Trophoblast cell (in vitro differentiated cells and primary cell): ENCODE data around the gene MVB12A.

Experiments used
- DNase-seq, 2 donors: peaks; one replicate each; pipeline ENCODE4 v3.0.0-alpha.2; 2016
- H2AFZ ChIP-seq: 2 replicates; pipeline ENCODE4 v1.6.1; 2013; ENCODE audit warnings: low read length, moderate library complexity, mild to moderate bottlenecking; ENCODE audit not compliant: insufficient read depth, poor library complexity
- H2AK5ac ChIP-seq: 2 replicates; pipeline ENCODE4 v1.6.1; 2013; ENCODE audit warnings: mild to moderate bottlenecking, low read length
- H2BK120ac ChIP-seq: 2 replicates; pipeline ENCODE4 v1.6.1; 2013; ENCODE audit warnings: low read length, mild to moderate bottlenecking, moderate library complexity; ENCODE audit not compliant: insufficient read depth, poor library complexity
- H2BK12ac ChIP-seq: 2 replicates; pipeline ENCODE4 v1.6.1; 2013; ENCODE audit warnings: mild to moderate bottlenecking, low read length, moderate library complexity
- H2BK5ac ChIP-seq: 2 replicates; pipeline ENCODE4 v1.6.1; 2013; ENCODE audit warnings: low read length, low read depth, moderate library complexity, mild to moderate bottlenecking; ENCODE audit not compliant: poor library complexity
- H3K14ac ChIP-seq: 2 replicates; pipeline ENCODE4 v1.6.1; 2013; ENCODE audit warnings: mild to moderate bottlenecking, low read length
- H3K18ac ChIP-seq: 2 replicates; pipeline ENCODE4 v1.6.1; 2013; ENCODE audit warnings: mild to moderate bottlenecking, low read length
- H3K23ac ChIP-seq: 2 replicates; pipeline ENCODE4 v1.6.1; 2013; ENCODE audit warnings: low read length
- H3K27ac ChIP-seq: 2 replicates; pipeline ENCODE4 v1.5.1; 2013; ENCODE audit warnings: low read depth, mild to moderate bottlenecking, inconsistent platforms, low read length, moderate library complexity
- H3K27me3 ChIP-seq: 2 replicates; pipeline ENCODE4 v1.6.1; 2013; ENCODE audit warnings: inconsistent platforms, mild to moderate bottlenecking, low read length, moderate library complexity; ENCODE audit not compliant: insufficient read depth
- H3K36me3 ChIP-seq, 2 experiments: 1 replicate in 1 of 2; 2 replicates in 1 of 2; pipeline ENCODE4 v1.6.1; 2013; ENCODE audit warnings: low read length in 2 of 2, mild to moderate bottlenecking in 2 of 2, moderate library complexity in 1 of 2; ENCODE audit not compliant: insufficient read depth in 2 of 2, control insufficient read depth in 1 of 2
- H3K4ac ChIP-seq: 2 replicates; pipeline ENCODE4 v1.6.1; 2013; ENCODE audit warnings: low read depth, mild to moderate bottlenecking, low read length, moderate library complexity
- H3K4me1 ChIP-seq, 2 experiments: 1 replicate in 1 of 2; 2 replicates in 1 of 2; pipeline ENCODE4 v1.6.1; 2013; ENCODE audit warnings: low read length in 2 of 2, mild to moderate bottlenecking in 2 of 2, moderate library complexity in 1 of 2; ENCODE audit not compliant: insufficient read depth in 2 of 2, control insufficient read depth in 1 of 2
- H3K4me2 ChIP-seq: 2 replicates; pipeline ENCODE4 v1.6.1; 2013; ENCODE audit warnings: inconsistent platforms, mild to moderate bottlenecking, low read length, moderate library complexity
- H3K4me3 ChIP-seq: 2 replicates; pipeline ENCODE4 v1.5.1; 2013; ENCODE audit warnings: mild to moderate bottlenecking, low read depth, low read length, inconsistent platforms
- H3K79me1 ChIP-seq: one replicate; pipeline ENCODE4 v1.6.1; 2013; ENCODE audit warnings: low read length
- H3K79me2 ChIP-seq: 2 replicates; pipeline ENCODE4 v1.6.1; 2013; ENCODE audit warnings: low read length, mild to moderate bottlenecking; ENCODE audit not compliant: control insufficient read depth, insufficient read depth, poor library complexity
- H3K9ac ChIP-seq: 2 replicates; pipeline ENCODE4 v1.6.1; 2013; ENCODE audit warnings: mild to moderate bottlenecking, low read length
- H3K9me3 ChIP-seq: 2 replicates; pipeline ENCODE4 v1.6.1; 2013; ENCODE audit warnings: low read depth, mild to moderate bottlenecking, control low read depth, inconsistent platforms, low read length; ENCODE audit not compliant: insufficient read depth
- H4K12ac ChIP-seq: 2 replicates; pipeline ENCODE4 v1.6.1; 2013; ENCODE audit warnings: low read depth, mild to moderate bottlenecking, low read length, moderate library complexity
- H4K8ac ChIP-seq: 2 replicates; pipeline ENCODE4 v1.6.1; 2013; ENCODE audit warnings: low read depth, mild to moderate bottlenecking, low read length, moderate library complexity
- H4K91ac ChIP-seq: one replicate; pipeline ENCODE4 v1.6.1; 2013; ENCODE audit warnings: low read depth, mild to moderate bottlenecking, low read length, moderate library complexity
- WGBS: extraction: QIAGEN DNeasy Blood & Tissue Kit; methylation state at CpG from one replicate; pipeline ENCODE4 v1.1.7; 2013; ENCODE audit warnings: missing lambda C conversion rate; ENCODE audit not compliant: insufficient read length, insufficient coverage; ENCODE audit errors: extremely low coverage; 5-methylcytosine and 5-hydroxymethylcytosine counted together

Gene MVB12A

GRCh38 chr19:17404015-17404414 lies 15.8 kb upstream of the MVB12A start:
- H3K36me3 ChIP-seq = no peaks in the 10 kb centered on the region
- H3K23ac ChIP-seq = no peak overlapping the region
- no peak overlapping the region for H3K4me2 ChIP-seq
- no peak for DNase-seq
- H3K27me3 ChIP-seq = no peaks in the 10 kb centered on the region
- no peaks in the 10 kb centered on the region for H3K79me1 ChIP-seq
- H2AK5ac ChIP-seq = no peak overlapping the region
- no peak overlapping the region for H3K9ac ChIP-seq
- H3K79me2 ChIP-seq = no peaks in the 10 kb centered on the region
- no peak overlapping the region for H2AFZ ChIP-seq
- H3K18ac ChIP-seq = no peak overlapping the region
- no peak overlapping the region for H2BK120ac ChIP-seq
- no peak overlapping the region for H3K4me3 ChIP-seq
- peaks cover 3% of the 10 kb centered on the region for H3K9me3 ChIP-seq
- H3K14ac ChIP-seq = no peak overlapping the region
- H4K12ac ChIP-seq = no peak overlapping the region
- H3K4ac ChIP-seq = no peak overlapping the region
- H2BK5ac ChIP-seq = no peak overlapping the region
- no CpG with 5 or more reads among the region's 6 CpGs for WGBS
- no peak overlapping the region for H2BK12ac ChIP-seq
- peaks cover 11 to 12% of the 10 kb centered on the region in 2 experiments for H3K4me1 ChIP-seq
- H3K27ac ChIP-seq = no peak overlapping the region
- no peak overlapping the region for H4K8ac ChIP-seq
- H4K91ac ChIP-seq = no peak overlapping the region

DNA sequence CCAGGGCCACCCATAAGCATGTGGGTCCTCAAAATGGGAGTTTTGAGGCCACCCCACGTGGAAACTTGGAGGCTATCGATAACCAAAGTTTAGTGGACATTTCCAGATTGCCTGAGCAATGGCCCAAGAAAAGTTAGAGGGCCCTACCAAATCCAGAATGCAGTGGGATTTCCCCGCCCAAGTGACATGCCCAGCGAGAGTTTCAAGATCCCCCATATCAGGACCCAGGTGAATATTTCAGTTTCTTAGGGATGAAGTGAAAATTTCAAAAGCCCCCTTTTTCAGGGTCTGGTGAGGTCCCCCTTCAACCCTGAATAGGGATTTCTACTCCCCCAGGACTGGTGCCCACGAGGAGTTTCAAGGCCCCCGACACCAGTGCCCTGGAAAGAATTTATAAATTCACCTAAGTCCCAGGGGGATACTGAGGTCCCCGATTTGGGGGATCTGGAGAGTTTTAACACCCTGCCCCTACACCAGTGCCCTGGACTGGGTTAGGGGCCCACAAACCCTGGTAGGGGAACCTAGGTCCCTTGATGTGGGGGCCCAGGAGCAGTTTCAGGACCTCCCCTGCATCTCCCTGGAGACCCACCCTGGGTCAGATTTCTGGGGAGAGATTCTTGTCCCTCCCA lies 15.1 kb upstream of the MVB12A start:
- no CpG with 5 or more reads among the region's 7 CpGs for WGBS
- Histone ChIP-seq H3K79me1 (no peaks in the 10 kb centered on the region), H2AFZ (no peak overlapping the region), H4K12ac (no peak overlapping the region), H3K9me3 (peaks cover 3% of the 10 kb centered on the region), H3K4me1 (peaks cover 11 to 12% of the 10 kb centered on the region in 2 experiments), H2BK5ac (no peak overlapping the region), H3K27ac (no peak overlapping the region), H4K91ac (no peak overlapping the region), H3K4me2 (no peak overlapping the region), H3K4me3 (no peak overlapping the region), H3K9ac (no peak overlapping the region), H3K79me2 (no peaks in the 10 kb centered on the region), H3K14ac (no peak overlapping the region), H4K8ac (no peak overlapping the region), H3K18ac (no peak overlapping the region), H3K27me3 (no peaks in the 10 kb centered on the region), H3K36me3 (no peaks in the 10 kb centered on the region), H2BK12ac (no peak overlapping the region), H3K4ac (no peak overlapping the region), H2BK120ac (no peak overlapping the region), H2AK5ac (no peak overlapping the region), H3K23ac (no peak overlapping the region)
- DNase-seq = no peak

GRCh38 chr19:17405250-17406045 lies 14.4 kb upstream of the MVB12A start, which contains the start of gene BST2:
TSS of gene BST2 (minus strand) at chr19:17405630. CDS start at chr19:17405575, 55 bp downstream.
- peak within 1 kb of the TSS; percentile 55 for H4K8ac ChIP-seq
- no peak within 1 kb of the TSS for H2AFZ ChIP-seq
- H2BK12ac ChIP-seq = no peak within 1 kb of the TSS
- H3K79me1 ChIP-seq = no peaks in the 10 kb centered on the region
- H4K12ac ChIP-seq = no peak within 1 kb of the TSS
- H3K4ac ChIP-seq = no peak within 1 kb of the TSS
- no peak within 1 kb of the TSS for H3K27ac ChIP-seq
- H4K91ac ChIP-seq = no peak within 1 kb of the TSS
- no peak within 1 kb of the TSS for H3K23ac ChIP-seq
- H3K4me1 ChIP-seq = peaks cover 11 to 12% of the 10 kb centered on the region in 2 experiments
- no peak within 1 kb of the TSS for H3K9ac ChIP-seq
- DNase-seq = peak; percentile 38 to 53
- no peaks in the 10 kb centered on the region for H3K79me2 ChIP-seq
- WGBS = no CpG with 5 or more reads among the region's 18 CpGs
- H3K14ac ChIP-seq = no peak within 1 kb of the TSS
- H3K4me3 ChIP-seq = no peak within 1 kb of the TSS
- H3K36me3 ChIP-seq = no peaks in the 10 kb centered on the region
- H2AK5ac ChIP-seq = peak within 1 kb of the TSS; percentile 28
- H3K18ac ChIP-seq = no peak within 1 kb of the TSS
- no peak within 1 kb of the TSS for H2BK120ac ChIP-seq
- H3K9me3 ChIP-seq = peaks cover 3% of the 10 kb centered on the region
- no peak within 1 kb of the TSS for H3K4me2 ChIP-seq
- no peaks in the 10 kb centered on the region for H3K27me3 ChIP-seq
- no peak within 1 kb of the TSS for H2BK5ac ChIP-seq

DNA sequence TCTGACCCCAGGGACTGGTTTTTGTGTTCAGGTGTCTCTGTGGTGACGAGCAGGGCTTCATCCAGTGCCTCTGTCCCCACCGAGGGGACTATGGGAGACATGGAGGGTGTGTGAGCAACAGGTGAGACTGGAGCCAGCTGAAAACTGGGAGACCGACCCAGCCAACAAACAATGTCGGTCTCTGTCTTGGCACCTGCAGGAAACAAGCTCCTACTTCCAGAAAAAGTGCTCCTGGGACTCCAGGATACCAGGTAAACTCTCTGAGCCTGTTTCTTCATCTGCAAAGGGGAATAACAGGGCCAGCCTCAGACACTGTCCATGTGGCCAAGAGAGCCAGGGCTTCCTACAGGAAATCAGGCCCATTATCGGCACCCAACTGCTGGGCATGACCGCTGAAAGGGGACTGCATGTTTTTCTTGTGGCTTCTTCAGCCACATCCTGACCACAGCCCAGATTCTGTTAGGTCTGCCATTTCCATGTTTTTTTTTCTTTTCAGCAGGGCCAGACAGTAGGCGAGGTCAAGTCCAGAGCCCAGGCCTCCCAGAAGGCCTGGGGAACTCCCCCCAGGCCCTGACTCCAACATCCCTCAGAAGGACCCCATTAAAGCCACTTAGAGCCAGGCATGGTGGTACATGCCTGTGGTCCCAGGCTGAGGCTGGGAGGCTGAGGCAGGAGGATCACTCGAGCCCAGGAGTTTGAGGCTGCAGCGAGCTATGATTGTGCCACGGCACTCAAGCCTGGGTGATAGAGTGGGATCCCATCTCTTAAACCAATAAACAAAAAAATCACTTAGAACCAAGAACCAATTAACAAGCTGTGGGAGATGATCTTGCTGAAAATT lies 13.6 kb upstream of the MVB12A start:
- no peak for DNase-seq
- Histone ChIP-seq H2AFZ (no peak overlapping the region), H2BK12ac (peak overlapping the region; percentile 17), H3K79me2 (no peaks in the 10 kb centered on the region), H3K4me2 (no peak overlapping the region), H3K4me3 (no peak overlapping the region), H4K12ac (no peak overlapping the region), H3K4ac (no peak overlapping the region), H3K9me3 (peaks cover 3% of the 10 kb centered on the region), H3K9ac (no peak overlapping the region), H2AK5ac (peak overlapping the region; percentile 28), H3K18ac (no peak overlapping the region), H2BK5ac (no peak overlapping the region), H3K14ac (no peak overlapping the region), H3K79me1 (no peaks in the 10 kb centered on the region), H3K27me3 (no peaks in the 10 kb centered on the region), H3K23ac (no peak overlapping the region), H3K27ac (no peak overlapping the region), H4K8ac (peak overlapping the region; percentile 55), H2BK120ac (no peak overlapping the region), H3K4me1 (peaks cover 11 to 12% of the 10 kb centered on the region in 2 experiments), H4K91ac (no peak overlapping the region), H3K36me3 (no peaks in the 10 kb centered on the region)
- no CpG with 5 or more reads among the region's 10 CpGs for WGBS
